HL-60 (cell line): ENCODE data around the gene MAOA.

Experiments
- DNase-seq, 2 experiments: peaks; one replicate each; pipeline ENCODE4 v3.0.0-alpha.2; 2010 to 2020; ENCODE audit warnings: low read depth in 1 of 2, low spot score in 1 of 2
- H3K27ac ChIP-seq: fragments of 250-450 bp; sonication (Bioruptor Pico); replicated peaks from 2 replicates; pipeline ENCODE4 v1.5.1; 2020; ENCODE audit warnings: mild to moderate bottlenecking, moderate library complexity
- H3K27me3 ChIP-seq: fragments of 250-450 bp; sonication (Bioruptor Pico); 2 replicates; pipeline ENCODE4 v1.5.1; 2021; ENCODE audit warnings: mild to moderate bottlenecking, moderate library complexity; ENCODE audit not compliant: insufficient read depth, poor library complexity, severe bottlenecking
- H3K4me3 ChIP-seq: replicated peaks from 2 replicates; pipeline ENCODE4 v1.5.1; 2011; ENCODE audit warnings: mild to moderate bottlenecking, control low read depth, low read length; ENCODE audit not compliant: insufficient read depth
- CTCF ChIP-seq: IDR thresholded peaks from one replicate; pipeline ENCODE4 v1.5.1; 2011; ENCODE audit warnings: low read length, control low read depth, inconsistent platforms; ENCODE audit not compliant: insufficient read depth
- GABPA ChIP-seq: IDR thresholded peaks from 2 replicates; pipeline ENCODE4 v1.6.1; 2012; ENCODE audit warnings: low read depth
- POLR2AphosphoS5 ChIP-seq: IDR thresholded peaks from 2 replicates; pipeline ENCODE4 v1.6.1; 2012; ENCODE audit warnings: low read depth
- SPI1 ChIP-seq: IDR thresholded peaks from 2 replicates; pipeline ENCODE4 v1.6.1; 2012; ENCODE audit warnings: low read depth, mild to moderate bottlenecking, borderline replicate concordance
- TF ChIP-seq, protein P1 (sequence below): IDR thresholded peaks from 2 replicates; pipeline ENCODE4 v1.6.1; 2012; ENCODE audit warnings: low read depth; ENCODE audit not compliant: insufficient replicate concordance

The MAOA gene

DNA sequence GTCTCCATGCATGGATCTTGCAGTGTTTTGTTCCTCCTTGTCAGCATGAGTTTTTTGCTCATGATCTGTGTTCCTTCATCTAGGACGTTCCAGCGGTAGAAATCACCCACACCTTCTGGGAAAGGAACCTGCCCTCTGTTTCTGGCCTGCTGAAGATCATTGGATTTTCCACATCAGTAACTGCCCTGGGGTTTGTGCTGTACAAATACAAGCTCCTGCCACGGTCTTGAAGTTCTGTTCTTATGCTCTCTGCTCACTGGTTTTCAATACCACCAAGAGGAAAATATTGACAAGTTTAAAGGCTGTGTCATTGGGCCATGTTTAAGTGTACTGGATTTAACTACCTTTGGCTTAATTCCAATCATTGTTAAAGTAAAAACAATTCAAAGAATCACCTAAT, 88.2 kb downstream of the MAOA start:
- no peak for DNase-seq

GRCh38 chrX:43745938-43746721, 90.0 kb downstream of the MAOA start:
- TF ChIP-seq POLR2AphosphoS5 (no peak), GABPA (no peak), SPI1 (no peak), CTCF (no peak)
- TF ChIP-seq, protein P1, sequence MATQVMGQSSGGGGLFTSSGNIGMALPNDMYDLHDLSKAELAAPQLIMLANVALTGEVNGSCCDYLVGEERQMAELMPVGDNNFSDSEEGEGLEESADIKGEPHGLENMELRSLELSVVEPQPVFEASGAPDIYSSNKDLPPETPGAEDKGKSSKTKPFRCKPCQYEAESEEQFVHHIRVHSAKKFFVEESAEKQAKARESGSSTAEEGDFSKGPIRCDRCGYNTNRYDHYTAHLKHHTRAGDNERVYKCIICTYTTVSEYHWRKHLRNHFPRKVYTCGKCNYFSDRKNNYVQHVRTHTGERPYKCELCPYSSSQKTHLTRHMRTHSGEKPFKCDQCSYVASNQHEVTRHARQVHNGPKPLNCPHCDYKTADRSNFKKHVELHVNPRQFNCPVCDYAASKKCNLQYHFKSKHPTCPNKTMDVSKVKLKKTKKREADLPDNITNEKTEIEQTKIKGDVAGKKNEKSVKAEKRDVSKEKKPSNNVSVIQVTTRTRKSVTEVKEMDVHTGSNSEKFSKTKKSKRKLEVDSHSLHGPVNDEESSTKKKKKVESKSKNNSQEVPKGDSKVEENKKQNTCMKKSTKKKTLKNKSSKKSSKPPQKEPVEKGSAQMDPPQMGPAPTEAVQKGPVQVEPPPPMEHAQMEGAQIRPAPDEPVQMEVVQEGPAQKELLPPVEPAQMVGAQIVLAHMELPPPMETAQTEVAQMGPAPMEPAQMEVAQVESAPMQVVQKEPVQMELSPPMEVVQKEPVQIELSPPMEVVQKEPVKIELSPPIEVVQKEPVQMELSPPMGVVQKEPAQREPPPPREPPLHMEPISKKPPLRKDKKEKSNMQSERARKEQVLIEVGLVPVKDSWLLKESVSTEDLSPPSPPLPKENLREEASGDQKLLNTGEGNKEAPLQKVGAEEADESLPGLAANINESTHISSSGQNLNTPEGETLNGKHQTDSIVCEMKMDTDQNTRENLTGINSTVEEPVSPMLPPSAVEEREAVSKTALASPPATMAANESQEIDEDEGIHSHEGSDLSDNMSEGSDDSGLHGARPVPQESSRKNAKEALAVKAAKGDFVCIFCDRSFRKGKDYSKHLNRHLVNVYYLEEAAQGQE, result no peak
- no peak for DNase-seq
- no peaks in the 10 kb centered on the region for H3K27me3 ChIP-seq
- no peak overlapping the region for H3K27ac ChIP-seq
- H3K4me3 ChIP-seq, result no peak overlapping the region

More for the DNA sequence above, 88.2 kb downstream of the MAOA start:
- no peak overlapping the region for H3K4me3 ChIP-seq
- H3K27ac ChIP-seq, result no peak overlapping the region
- TF ChIP-seq GABPA (no peak), POLR2AphosphoS5 (no peak), SPI1 (no peak), CTCF (no peak)
- TF ChIP-seq, protein P1, result no peak
- H3K27me3 ChIP-seq, result no peaks in the 10 kb centered on the region

- no peak overlapping the region for H3K4me3 ChIP-seq
- TF ChIP-seq CTCF (no peak), SPI1 (no peak), POLR2AphosphoS5 (no peak), GABPA (no peak)
- TF ChIP-seq, protein P1, result no peak
- no peak overlapping the region for H3K27ac ChIP-seq
- no peak for DNase-seq
- no peaks in the 10 kb centered on the region for H3K27me3 ChIP-seq
Observed at GRCh38 chrX:43747476-43747875, 91.4 kb downstream of the MAOA start.
